ENCODE results near the gene POU2AF1.

GRCh38 chr11:111355101-111355500 is 24.0 kb downstream of the POU2AF1 start:
- TF ChIP-seq, protein P1, sequence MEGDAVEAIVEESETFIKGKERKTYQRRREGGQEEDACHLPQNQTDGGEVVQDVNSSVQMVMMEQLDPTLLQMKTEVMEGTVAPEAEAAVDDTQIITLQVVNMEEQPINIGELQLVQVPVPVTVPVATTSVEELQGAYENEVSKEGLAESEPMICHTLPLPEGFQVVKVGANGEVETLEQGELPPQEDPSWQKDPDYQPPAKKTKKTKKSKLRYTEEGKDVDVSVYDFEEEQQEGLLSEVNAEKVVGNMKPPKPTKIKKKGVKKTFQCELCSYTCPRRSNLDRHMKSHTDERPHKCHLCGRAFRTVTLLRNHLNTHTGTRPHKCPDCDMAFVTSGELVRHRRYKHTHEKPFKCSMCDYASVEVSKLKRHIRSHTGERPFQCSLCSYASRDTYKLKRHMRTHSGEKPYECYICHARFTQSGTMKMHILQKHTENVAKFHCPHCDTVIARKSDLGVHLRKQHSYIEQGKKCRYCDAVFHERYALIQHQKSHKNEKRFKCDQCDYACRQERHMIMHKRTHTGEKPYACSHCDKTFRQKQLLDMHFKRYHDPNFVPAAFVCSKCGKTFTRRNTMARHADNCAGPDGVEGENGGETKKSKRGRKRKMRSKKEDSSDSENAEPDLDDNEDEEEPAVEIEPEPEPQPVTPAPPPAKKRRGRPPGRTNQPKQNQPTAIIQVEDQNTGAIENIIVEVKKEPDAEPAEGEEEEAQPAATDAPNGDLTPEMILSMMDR (IDR thresholded peaks at IDR 0.05), result no peak
- TF ChIP-seq POLR2A (IDR thresholded peaks at IDR 0.05), result no peak

Data from esophagus squamous epithelium (tissue), 4 donors.